LNCAP (cell line): ENCODE results near the gene ITPR3.

Experiments used
- CTCF ChIP-seq: fragments of 450-650 bp; IDR thresholded peaks from 2 replicates; pipeline ENCODE4 v1.5.1; 2017; ENCODE audit warnings: mild to moderate bottlenecking

Gene ITPR3

GRCh38 chr6:33683576-33684427 lies 62.7 kb downstream of the ITPR3 start:
- TF ChIP-seq CTCF = no peak

- no peak for TF ChIP-seq CTCF
These were observed 63.3 kb downstream of the ITPR3 start for GRCh38 chr6:33684428-33684896.

GRCh38 chr6:33684983-33685382 lies 63.9 kb downstream of the ITPR3 start:
- no peak for TF ChIP-seq CTCF

- TF ChIP-seq CTCF = no peak
These were observed 64.5 kb downstream of the ITPR3 start for GRCh38 chr6:33685411-33686224.

- no peak for TF ChIP-seq CTCF
These were observed 65.3 kb downstream of the ITPR3 start for GRCh38 chr6:33686225-33686924.

GRCh38 chr6:33686981-33687975 lies 66.2 kb downstream of the ITPR3 start:
- TF ChIP-seq CTCF = no peak
